ENCODE measurements around the gene STAB1.

Gene STAB1

GRCh38 chr3:52463416-52463815 is 31.7 kb upstream of the STAB1 start:
- no peak for DNase-seq

GRCh38 chr3:52468336-52468735 is 26.8 kb upstream of the STAB1 start:
- no peak for DNase-seq

GRCh38 chr3:52469001-52469400 is 26.1 kb upstream of the STAB1 start:
- no peak for DNase-seq

GRCh38 chr3:52470920-52471319 is 24.2 kb upstream of the STAB1 start:
- DNase-seq: no peak

GRCh38 chr3:52471371-52472238 is 23.5 kb upstream of the STAB1 start:
- no peak for DNase-seq

GRCh38 chr3:52472239-52473000 is 22.7 kb upstream of the STAB1 start:
- DNase-seq: no peak

- no peak for DNase-seq
Observed at GRCh38 chr3:52473026-52473425, 22.1 kb upstream of the STAB1 start.

GRCh38 chr3:52477076-52477795 is 17.9 kb upstream of the STAB1 start:
- DNase-seq: no peak

GRCh38 chr3:52477796-52478095 is 17.4 kb upstream of the STAB1 start:
- no peak for DNase-seq

- no peak for DNase-seq
Observed at GRCh38 chr3:52479037-52479876, 15.9 kb upstream of the STAB1 start.

GRCh38 chr3:52479877-52480575 is 15.1 kb upstream of the STAB1 start:
- DNase-seq: no peak

- no peak for DNase-seq
Observed at GRCh38 chr3:52480768-52481715, 14.1 kb upstream of the STAB1 start.

GRCh38 chr3:52481819-52482521 is 13.2 kb upstream of the STAB1 start:
- DNase-seq: no peak

- no peak for DNase-seq
Observed at GRCh38 chr3:52483081-52483480, 12.1 kb upstream of the STAB1 start.

GRCh38 chr3:52483577-52484381 is 11.4 kb upstream of the STAB1 start:
- no peak for DNase-seq

- no peak for DNase-seq
Observed at GRCh38 chr3:52484680-52485461, 10.3 kb upstream of the STAB1 start.

GRCh38 chr3:52487050-52487787 is 7.9 kb upstream of the STAB1 start:
- no peak for DNase-seq
